ENCODE results near the gene RPL18A.

RPL18A gene

GRCh38 chr19:17841810-17842662, 17.7 kb upstream of the RPL18A start:
- DNase-seq = peak; percentile 59

GRCh38 chr19:17842663-17843291, 16.9 kb upstream of the RPL18A start:
- DNase-seq = no peak

GRCh38 chr19:17843292-17843827, 16.4 kb upstream of the RPL18A start:
- no peak for DNase-seq

GRCh38 chr19:17843908-17844490, 15.7 kb upstream of the RPL18A start:
- no peak for DNase-seq

GRCh38 chr19:17846146-17846545, 13.6 kb upstream of the RPL18A start:
- no peak for DNase-seq

GRCh38 chr19:17847538-17848366, 12.0 kb upstream of the RPL18A start, which contains the start of gene JAK3:
Gene JAK3, minus strand, starts transcription at chr19:17847982. Its CDS starts 3,565 bp downstream, at chr19:17844417.
- DNase-seq = peak; percentile 12

- no peak for DNase-seq
Measured at GRCh38 chr19:17848595-17849292, 11.0 kb upstream of the RPL18A start.

- no peak for DNase-seq
Measured at GRCh38 chr19:17854061-17854460, 5.6 kb upstream of the RPL18A start.

GRCh38 chr19:17855280-17856152, 4.2 kb upstream of the RPL18A start:
- DNase-seq = peak; percentile 54

- no peak for DNase-seq
Measured at GRCh38 chr19:17860331-17860992, 752 bp downstream of the RPL18A start.

GRCh38 chr19:17860993-17861360, 1.3 kb downstream of the RPL18A start:
- DNase-seq = no peak

- no peak for DNase-seq
Measured at GRCh38 chr19:17861542-17862402, 2.1 kb downstream of the RPL18A start.

GRCh38 chr19:17862711-17863519, 3.2 kb downstream of the RPL18A start:
- DNase-seq = no peak

- no peak for DNase-seq
Measured at GRCh38 chr19:17863520-17864182, 3.9 kb downstream of the RPL18A start.

- no peak for DNase-seq
Measured at GRCh38 chr19:17865364-17866311, 5.9 kb downstream of the RPL18A start.

GRCh38 chr19:17866312-17866963, 6.7 kb downstream of the RPL18A start:
- no peak for DNase-seq

Data from NCI-H1092 treated with DMSO at 0.1 percent for 48 hours (cell line).